CD4-positive, alpha-beta T cell (primary cell): ENCODE data around the gene NBPF6. TPM values are rescaled to one million over a fixed set of nuclear protein-coding genes. Genes with fewer than 3 reads are reported as not detected.
"Not testable (repeated sequence)": the region's sequence is repeated elsewhere in the genome, so short reads cannot be mapped to it uniquely, and the experiment has no call there.

Experiments
- ATAC-seq: fragments of 200-7000 bp; cut with Tn5 transposase; one replicate; pipeline ENCODE4 v1.10.0; 2022; ENCODE audit warnings: mild to moderate bottlenecking; ENCODE audit not compliant: poor library complexity
- CTCF ChIA-PET: fragments of 350-600 bp; sonication (Branson Sonifier 250); formaldehyde crosslinking; loops from one replicate; lab custom pipeline; 2021; ENCODE audit warnings: antibody characterized with exemption, inconsistent platforms; lab: Charles Lee
- POLR2A ChIA-PET: fragments of 350-600 bp; sonication (Branson Sonifier 250); formaldehyde crosslinking; loops from one replicate; lab custom pipeline; 2021; ENCODE audit warnings: antibody characterized with exemption, inconsistent platforms; lab: Charles Lee
- DNase-seq, 14 experiments: peaks; one replicate each; pipeline ENCODE4 v3.0.0-alpha.2; 2013 to 2020; ENCODE audit warnings: mixed read lengths in 2 of 14
- H3K27ac ChIP-seq, 2 donors: one replicate each; pipeline versions ENCODE4 v1.5.1 to v1.7.0; 2013; ENCODE audit warnings: low read length in 2 of 2, low read depth in 1 of 2, mild to moderate bottlenecking in 1 of 2
- H3K27me3 ChIP-seq, 2 experiments: 1 replicate in 1 of 2; 2 replicates in 1 of 2; pipeline versions ENCODE4 v1.6.1 to v1.7.0; 2013; ENCODE audit warnings: low read length in 2 of 2, control low read depth in 1 of 2, mild to moderate bottlenecking in 1 of 2, moderate library complexity in 1 of 2; ENCODE audit not compliant: insufficient read depth in 2 of 2, control insufficient read depth in 1 of 2
- H3K36me3 ChIP-seq: one replicate; pipeline ENCODE4 v1.6.1; 2013; ENCODE audit warnings: low read length, control low read depth; ENCODE audit not compliant: insufficient read depth
- H3K4me1 ChIP-seq: one replicate; pipeline ENCODE4 v1.6.1; 2013; ENCODE audit warnings: low read length, control low read depth; ENCODE audit not compliant: insufficient read depth
- H3K4me3 ChIP-seq: one replicate; pipeline ENCODE4 v1.5.1; 2013; ENCODE audit warnings: mild to moderate bottlenecking, low read length, moderate library complexity
- H3K9me3 ChIP-seq, 2 experiments: 1 replicate in 1 of 2; 2 replicates in 1 of 2; pipeline versions ENCODE4 v1.6.1 to v1.7.0; 2013; ENCODE audit warnings: low read length in 2 of 2, mild to moderate bottlenecking in 2 of 2, control low read depth in 1 of 2, moderate library complexity in 1 of 2; ENCODE audit not compliant: control insufficient read depth in 1 of 2, insufficient read depth in 1 of 2
- H3K27ac Mint-ChIP-seq: one replicate; pipeline ENCODE4 v1.8.0; 2020; ENCODE audit warnings: mixed read lengths
- H3K27me3 Mint-ChIP-seq: one replicate; pipeline ENCODE4 v1.8.0; 2021; ENCODE audit warnings: mixed read lengths
- H3K36me3 Mint-ChIP-seq: one replicate; pipeline ENCODE4 v1.8.0; 2021; ENCODE audit warnings: low read depth, mixed read lengths
- H3K4me1 Mint-ChIP-seq: one replicate; pipeline ENCODE4 v1.8.0; 2021; ENCODE audit warnings: low read depth, mixed read lengths
- H3K4me3 Mint-ChIP-seq: one replicate; pipeline ENCODE4 v1.8.0; 2020; ENCODE audit warnings: mild to moderate bottlenecking, mixed read lengths
- H3K9me3 Mint-ChIP-seq: one replicate; pipeline ENCODE4 v1.8.0; 2020; ENCODE audit warnings: mixed read lengths
- intact Hi-C, 2 experiments: fragments of 100-400 bp; cut with DNase I in 1 of 2; cut with micrococcal nuclease in 1 of 2; formaldehyde crosslinking; loops; one replicate each; pipeline versions ENCODE4 v1.15.1 to v1.9.0; 2023 to 2025; cut with DNase I, micrococcal nuclease
- total RNA-seq, 174 experiments: library from RNA in 2 of 174; stranded (reverse) in 2 of 174; gene quantifications; one replicate each; pipeline ENCODE4 v1.2.3 and lab custom pipeline; 2021 to 2026
- TF ChIP-seq, protein P1 (sequence below): fragments of 200-600 bp; IDR thresholded peaks from one replicate; pipeline ENCODE4 v1.8.0; 2022; ENCODE audit warnings: antibody characterized with exemption, mild to moderate bottlenecking

The NBPF6 gene
- total RNA-seq, 2 experiments from 2014 or later = not detected

DNA sequence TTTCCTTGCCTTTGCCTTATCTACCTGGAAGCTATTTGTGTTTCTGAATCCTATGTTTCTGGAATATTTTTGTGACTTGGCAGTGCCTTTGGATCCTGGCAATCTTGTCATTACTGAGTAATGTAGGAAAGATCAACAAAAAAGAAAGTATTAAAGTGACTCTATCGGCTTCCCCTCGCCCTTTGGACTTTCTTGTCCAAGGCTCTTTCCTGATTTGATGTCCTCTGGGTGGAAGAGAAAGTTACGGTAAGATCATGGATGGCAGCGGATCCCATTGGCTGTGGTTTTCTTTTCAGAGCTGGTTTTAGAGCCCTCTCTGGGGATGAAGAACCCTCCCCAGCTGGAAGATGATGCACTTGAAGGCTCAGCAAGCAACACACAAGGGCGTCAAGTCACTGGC, 17.0 kb downstream of the NBPF6 start:
- H3K36me3 Mint-ChIP-seq, H3K27ac Mint-ChIP-seq, CTCF ChIA-PET, H3K4me3 ChIP-seq, H3K36me3 ChIP-seq, H3K4me1 ChIP-seq, DNase-seq, H3K27me3 ChIP-seq, intact Hi-C loops, H3K9me3 Mint-ChIP-seq, H3K4me1 Mint-ChIP-seq, ATAC-seq, H3K27ac ChIP-seq, POLR2A ChIA-PET, H3K9me3 ChIP-seq, H3K4me3 Mint-ChIP-seq, H3K27me3 Mint-ChIP-seq: not testable (repeated sequence)

DNA sequence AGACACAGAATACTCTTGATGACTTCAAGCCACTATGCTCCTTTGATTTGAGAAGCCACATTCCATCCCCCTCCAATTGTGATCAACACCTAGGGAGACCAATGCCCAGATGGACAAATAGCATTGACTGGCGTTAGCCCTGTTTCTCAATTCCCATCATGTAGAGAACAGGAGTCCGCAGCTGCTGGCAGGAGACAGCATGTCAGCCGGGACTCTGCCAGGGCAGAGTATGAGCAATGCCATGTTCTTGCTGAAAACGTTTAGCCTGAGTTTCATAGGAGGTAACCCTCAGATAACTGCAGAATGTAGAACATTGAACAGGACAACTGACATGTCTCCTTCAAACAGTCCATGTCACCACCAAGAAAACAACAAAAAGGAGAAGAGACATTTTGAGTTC, 20.6 kb downstream of the NBPF6 start:
- CTCF ChIA-PET, H3K4me3 Mint-ChIP-seq, H3K4me1 ChIP-seq: not testable (repeated sequence)

DNA sequence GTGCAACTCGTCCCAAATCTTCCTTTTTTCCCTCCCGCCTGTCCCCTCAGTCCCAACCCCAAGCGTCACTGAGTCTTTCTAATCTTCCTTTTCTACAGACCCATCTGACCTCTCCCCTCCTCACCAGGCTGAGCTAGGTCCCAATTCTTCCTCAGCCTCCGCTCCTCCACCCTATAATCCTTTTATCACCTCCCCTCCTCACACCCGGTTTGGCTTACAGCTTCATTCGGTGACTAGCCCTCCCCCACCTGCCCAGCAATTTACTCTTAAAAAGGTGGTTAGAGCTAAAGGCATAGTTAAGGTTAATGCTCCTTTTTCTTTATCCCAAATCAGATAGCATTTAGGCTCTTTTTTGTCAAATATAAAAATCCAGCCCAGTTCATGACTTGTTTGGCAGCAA, 24.4 kb downstream of the NBPF6 start:
- H3K36me3 Mint-ChIP-seq, ATAC-seq, POLR2A ChIA-PET, H3K27ac ChIP-seq, H3K4me3 Mint-ChIP-seq, CTCF ChIA-PET, H3K27ac Mint-ChIP-seq, H3K27me3 ChIP-seq, intact Hi-C loops, H3K4me1 Mint-ChIP-seq, H3K9me3 ChIP-seq, DNase-seq, H3K4me3 ChIP-seq, H3K9me3 Mint-ChIP-seq, H3K4me1 ChIP-seq, H3K36me3 ChIP-seq: not testable (repeated sequence)
- peaks cover 27% of the 10 kb centered on the region for H3K27me3 Mint-ChIP-seq

More for the DNA sequence above, 20.6 kb downstream of the NBPF6 start:
- H3K36me3 ChIP-seq, intact Hi-C loops, DNase-seq, H3K36me3 Mint-ChIP-seq, H3K27ac Mint-ChIP-seq, H3K27me3 ChIP-seq, H3K9me3 Mint-ChIP-seq, H3K27ac ChIP-seq, H3K4me3 ChIP-seq, POLR2A ChIA-PET, ATAC-seq, H3K9me3 ChIP-seq, H3K4me1 Mint-ChIP-seq: not testable (repeated sequence)
- H3K27me3 Mint-ChIP-seq = peaks cover 23% of the 10 kb centered on the region

DNA sequence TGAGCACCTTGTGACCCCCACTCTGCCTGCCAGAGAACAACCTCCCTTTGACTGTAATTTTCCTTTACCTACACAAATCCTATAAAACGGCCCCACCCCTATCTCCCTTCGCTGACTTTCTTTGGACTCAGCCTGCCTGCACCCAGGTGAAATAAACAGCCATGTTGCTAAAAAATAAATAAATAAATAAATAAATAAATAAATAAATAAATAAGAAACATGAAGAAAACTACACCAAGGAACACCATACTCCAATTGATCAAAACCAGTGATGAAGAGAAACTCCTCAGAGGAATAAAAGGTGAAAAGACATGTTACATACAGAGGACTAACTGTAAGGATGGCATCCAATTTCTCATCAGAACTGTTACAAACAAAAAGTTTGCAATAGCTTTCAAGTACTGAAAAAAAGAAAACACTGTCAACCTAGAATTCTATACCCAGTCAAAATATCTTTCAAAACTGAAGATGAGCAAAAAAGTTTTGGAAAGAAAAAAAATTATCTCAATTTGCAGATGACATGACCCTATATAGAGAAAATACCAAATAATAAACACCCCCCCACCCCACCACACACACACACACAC, 28.4 kb downstream of the NBPF6 start:
- Mint-ChIP-seq H3K27me3 (peaks cover 29% of the 10 kb centered on the region), H3K4me3 (no peak overlapping the region), H3K36me3 (no peaks in the 10 kb centered on the region), H3K27ac (no peak overlapping the region), H3K4me1 (no peaks in the 10 kb centered on the region), H3K9me3 (peaks cover 7% of the 10 kb centered on the region)
- Histone ChIP-seq H3K27ac (no peak overlapping the region), H3K4me3 (no peak overlapping the region), H3K36me3 (no peaks in the 10 kb centered on the region), H3K9me3 (peaks cover 3 to 7% of the 10 kb centered on the region in 2 experiments), H3K27me3 (peaks cover 2 to 5% of the 10 kb centered on the region in 2 experiments), H3K4me1 (no peaks in the 10 kb centered on the region)
- TF ChIP-seq, protein P1, sequence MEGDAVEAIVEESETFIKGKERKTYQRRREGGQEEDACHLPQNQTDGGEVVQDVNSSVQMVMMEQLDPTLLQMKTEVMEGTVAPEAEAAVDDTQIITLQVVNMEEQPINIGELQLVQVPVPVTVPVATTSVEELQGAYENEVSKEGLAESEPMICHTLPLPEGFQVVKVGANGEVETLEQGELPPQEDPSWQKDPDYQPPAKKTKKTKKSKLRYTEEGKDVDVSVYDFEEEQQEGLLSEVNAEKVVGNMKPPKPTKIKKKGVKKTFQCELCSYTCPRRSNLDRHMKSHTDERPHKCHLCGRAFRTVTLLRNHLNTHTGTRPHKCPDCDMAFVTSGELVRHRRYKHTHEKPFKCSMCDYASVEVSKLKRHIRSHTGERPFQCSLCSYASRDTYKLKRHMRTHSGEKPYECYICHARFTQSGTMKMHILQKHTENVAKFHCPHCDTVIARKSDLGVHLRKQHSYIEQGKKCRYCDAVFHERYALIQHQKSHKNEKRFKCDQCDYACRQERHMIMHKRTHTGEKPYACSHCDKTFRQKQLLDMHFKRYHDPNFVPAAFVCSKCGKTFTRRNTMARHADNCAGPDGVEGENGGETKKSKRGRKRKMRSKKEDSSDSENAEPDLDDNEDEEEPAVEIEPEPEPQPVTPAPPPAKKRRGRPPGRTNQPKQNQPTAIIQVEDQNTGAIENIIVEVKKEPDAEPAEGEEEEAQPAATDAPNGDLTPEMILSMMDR = no peak
- ATAC-seq (no peak), DNase-seq (no peak)
- intact Hi-C loops = no loop called here
- ChIA-PET POLR2A (no interaction called here), CTCF (no interaction called here)
